GM12878 (cell line): ENCODE data around the gene PHACTR1. TPM values are rescaled to one million over a fixed set of nuclear protein-coding genes. Genes with fewer than 3 reads are reported as not detected.

Source experiments
- ATAC-seq: fragments of 200-7000 bp; cut with Tn5 transposase; 3 replicates; pipeline ENCODE4 v1.9.1; 2020; ENCODE audit warnings: mild to moderate bottlenecking, moderate library complexity
- BruUV-seq: library from RNA; stranded (reverse); fragments of 400-500 nt; replicated peaks from 2 replicates; lab custom pipeline; 2021; lab: Mats Ljungman, UMichigan
- CTCF ChIA-PET: fragments of 300-600 bp; sonication (Branson Sonifier 250); formaldehyde crosslinking; extraction: SDS; loops from one replicate; lab custom pipeline; 2021; ENCODE audit warnings: inconsistent platforms; lab: Yijun Ruan, JAX
- POLR2A ChIA-PET: fragments of 350-600 bp; formaldehyde crosslinking; extraction: SDS; loops from one replicate; lab custom pipeline; 2021; ENCODE audit warnings: inconsistent platforms; lab: Charles Lee
- RAD21 ChIA-PET: fragments of 300-600 bp; sonication (Branson Sonifier 250); formaldehyde crosslinking; loops from one replicate; lab custom pipeline; 2023; ENCODE audit warnings: antibody characterized with exemption; ENCODE audit not compliant: unreplicated experiment; lab: Charles Lee
- SMC1A ChIA-PET: fragments of 300-600 bp; sonication (Branson Sonifier 250); formaldehyde crosslinking; loops from one replicate; lab custom pipeline; 2023; ENCODE audit not compliant: unreplicated experiment, uncharacterized antibody; lab: Charles Lee
- DNase-seq: peaks from one replicate; pipeline ENCODE4 v3.0.0-alpha.2; 2011; ENCODE audit warnings: low read depth, low spot score
- FAIRE-seq: peaks from 3 replicates; lab custom pipeline; 2011; peaks lifted over from hg19 to GRCh38; lab: Jason Lieb, UNC
- H2AFZ ChIP-seq: 2 replicates; pipeline ENCODE4 v1.6.0; 2011; ENCODE audit warnings: low read depth, low read length, control low read depth; ENCODE audit not compliant: control insufficient read depth
- H3K27ac ChIP-seq: 2 replicates; pipeline ENCODE4 v1.5.1; 2011; ENCODE audit warnings: control low read depth; ENCODE audit not compliant: control insufficient read depth, insufficient read depth
- H3K27me3 ChIP-seq, 2 experiments: replicated peaks in 1 of 2; 2 replicates each; pipeline versions ENCODE4 v1.6.0 to v1.6.1; 2011; ENCODE audit warnings: low read length in 1 of 2; ENCODE audit not compliant: control insufficient read depth in 2 of 2, insufficient read depth in 2 of 2
- H3K36me3 ChIP-seq, 2 experiments: 2 replicates each; pipeline ENCODE4 v1.5.1; 2011; ENCODE audit warnings: low read length in 1 of 2; ENCODE audit not compliant: control insufficient read depth in 2 of 2, insufficient read depth in 2 of 2
- H3K4me1 ChIP-seq: 2 replicates; pipeline ENCODE4 v1.6.1; 2011; ENCODE audit warnings: mild to moderate bottlenecking, low read length, moderate library complexity, mixed read lengths; ENCODE audit not compliant: control insufficient read depth, insufficient read depth
- H3K4me2 ChIP-seq: 2 replicates; pipeline ENCODE4 v1.6.0; 2011; ENCODE audit warnings: control low read depth; ENCODE audit not compliant: control insufficient read depth, insufficient read depth
- H3K4me3 ChIP-seq: fragments of 200-600 bp; sonication (generic); 2 replicates; pipeline ENCODE4 v1.5.1; 2016
- H3K79me2 ChIP-seq: 2 replicates; pipeline ENCODE4 v1.6.0; 2011; ENCODE audit warnings: low read length; ENCODE audit not compliant: control insufficient read depth, insufficient read depth
- H3K9ac ChIP-seq: 2 replicates; pipeline ENCODE4 v1.8.0; 2011; ENCODE audit warnings: low read length, control low read depth, mixed read lengths; ENCODE audit not compliant: control insufficient read depth, insufficient read depth
- H3K9me3 ChIP-seq: replicated peaks from 3 replicates; pipeline ENCODE4 v1.5.1; 2011; ENCODE audit warnings: mild to moderate bottlenecking, low read length; ENCODE audit not compliant: control insufficient read depth, insufficient read depth
- H4K20me1 ChIP-seq: 2 replicates; pipeline ENCODE4 v1.6.0; 2011; ENCODE audit not compliant: control insufficient read depth, insufficient read depth
- CBX5 ChIP-seq: sonication (generic); IDR thresholded peaks from 2 replicates; pipeline ENCODE4 v1.6.1; 2016; ENCODE audit warnings: low read depth, moderate library complexity, mild to moderate bottlenecking, inconsistent platforms
- E2F8 ChIP-seq: fragments of 450-650 bp; IDR thresholded peaks from 2 replicates; pipeline ENCODE4 v1.6.1; 2018; ENCODE audit warnings: mild to moderate bottlenecking, low read depth, moderate library complexity; ENCODE audit not compliant: partially characterized antibody
- JUND ChIP-seq: IDR thresholded peaks from 2 replicates; pipeline ENCODE4 v1.6.1; 2012; ENCODE audit warnings: low read depth, mild to moderate bottlenecking, low read length, improper control_type of control experiment, moderate library complexity
- PAX8 ChIP-seq: fragments of 450-650 bp; IDR thresholded peaks from 2 replicates; pipeline ENCODE4 v1.6.1; 2017; ENCODE audit warnings: mild to moderate bottlenecking, moderate library complexity
- RCOR1 ChIP-seq: conservative IDR thresholded peaks from 2 replicates; pipeline ENCODE4 v1.6.1; 2012; ENCODE audit warnings: low read depth, low read length, improper control_type of control experiment
- SUZ12 ChIP-seq: fragments of 200-600 bp; sonication (generic); IDR thresholded peaks from one replicate; pipeline ENCODE4 v1.6.1; 2018; ENCODE audit warnings: antibody characterized with exemption, mild to moderate bottlenecking; ENCODE audit not compliant: unreplicated experiment
- ZBTB40 ChIP-seq: fragments of 450-650 bp; IDR thresholded peaks from 2 replicates; pipeline ENCODE4 v1.6.1; 2016; ENCODE audit warnings: mild to moderate bottlenecking, moderate library complexity, borderline replicate concordance
- ZNF592 ChIP-seq: fragments of 450-650 bp; IDR thresholded peaks from 2 replicates; pipeline ENCODE4 v1.6.1; 2017; ENCODE audit warnings: mild to moderate bottlenecking, moderate library complexity
- whole genome bisulfite sequencing: methylation state at CpG from one replicate; pipeline ENCODE4 v1.1.6; 2016; ENCODE audit warnings: low lambda C conversion rate; ENCODE audit not compliant: insufficient replicate concordance, insufficient coverage; ENCODE audit errors: missing lambda C conversion rate; 5-methylcytosine and 5-hydroxymethylcytosine counted together
- in situ Hi-C: fragments of 300-500 bp; cut with MboI; formaldehyde crosslinking; loops from 9 replicates; pipeline ENCODE4 v1.14.3; 2018; ENCODE audit warnings: mixed read lengths
- intact Hi-C: fragments of 100-400 bp; cut with micrococcal nuclease; formaldehyde crosslinking; loops from one replicate; pipeline ENCODE4 v1.14.2; 2022; ENCODE audit not compliant: unreplicated experiment
- polyA plus RNA-seq, 11 experiments: library from polyadenylated mRNA; depleted of rRNA in 4 of 11; unstranded in 6 of 11; stranded (reverse) in 5 of 11; fragments of >200 nt; fragmentation: Nextera tagmentation in 4 of 11; fragmentation: Illumina TruSeq in 1 of 11; extraction: Ambion mirVana in 4 of 11; extraction: Trizol in 1 of 11; gene quantifications; 1 replicate in 1 of 11; 2 replicates in 10 of 11; pipeline versions ENCODE4 v1.2.1 to v1.2.3, GENCODE V29; 2011 to 2016; ENCODE audit warnings: inconsistent platforms in 2 of 11, missing spikeins in 2 of 11, low read depth in 1 of 11
- total RNA-seq, 4 experiments: library from RNA; depleted of rRNA in 3 of 4; stranded (reverse); fragments of >200 nt in 3 of 4; fragmentation: Illumina TruSeq in 1 of 4; extraction: Trizol in 1 of 4; gene quantifications; 2 replicates each; pipeline versions ENCODE4 v1.2.1 to v1.2.3, GENCODE V29; 2013 to 2021

Gene PHACTR1
- total and polyA plus RNA-seq, 10 of the 15 experiments (the other 5 are each of a cell fraction or from before 2014, with no cell fraction given) = 34.2 to 94.6 (median 62.3) TPM

- no peak for TF ChIP-seq ZNF592
Observed at GRCh38 chr6:13157293-13157692, 440.7 kb downstream of the PHACTR1 start (continued).

GRCh38 chr6:13159300-13159699 lies 442.7 kb downstream of the PHACTR1 start:
- ATAC-seq = no peak
- H4K20me1 ChIP-seq = no peaks in the 10 kb centered on the region
- no peak for DNase-seq
- POLR2A ChIA-PET = no interaction called here
- H3K27ac ChIP-seq = no peak overlapping the region
- no peak for FAIRE-seq
- BruUV-seq = no TSS peak
- H3K4me3 ChIP-seq = no peak overlapping the region
- SMC1A ChIA-PET = no interaction called here
- no peaks in the 10 kb centered on the region for H3K79me2 ChIP-seq
- peaks cover 0 to 1% of the 10 kb centered on the region in 2 experiments; a peak in 3 of 4 replicates for H3K27me3 ChIP-seq
- WGBS = 16% methylated on average over 3 of the region's 3 CpGs
- TF ChIP-seq E2F8 = no peak
- TF ChIP-seq CBX5 = no peak
- no peak for TF ChIP-seq ZBTB40
- TF ChIP-seq SUZ12 = no peak
- TF ChIP-seq RCOR1 = no peak
- no peak for TF ChIP-seq PAX8
- no peak for TF ChIP-seq JUND
- TF ChIP-seq, all 136 proteins: peak for 0
- Histone ChIP-seq H3K36me3 (no peaks in the 10 kb centered on the region), H3K4me2 (no peak overlapping the region), H3K4me1 (no peaks in the 10 kb centered on the region), H2AFZ (no peak overlapping the region), H3K9me3 (no peaks in the 10 kb centered on the region), H3K9ac (no peak overlapping the region)
- in situ Hi-C loops = no loop called here
- RAD21 ChIA-PET = no interaction called here
- CTCF ChIA-PET = interaction anchor here (1.2 kb wide), 1 partner anchor 12 kb away, joined by 4 read pairs; no protein-coding TSS in a partner anchor
- intact Hi-C loops = no loop called here
